BJ (cell line): Measurements from ENCODE around the gene SLC6A16. TPM values are rescaled to one million over a fixed set of nuclear protein-coding genes. Genes with fewer than 3 reads are reported as not detected.

Source experiments
- CTCF ChIA-PET: fragments of 350-600 bp; formaldehyde crosslinking; extraction: SDS; loops from one replicate; lab custom pipeline; 2021; ENCODE audit warnings: antibody characterized with exemption, inconsistent platforms; lab: Yijun Ruan, JAX
- POLR2A ChIA-PET: fragments of 300-600 bp; sonication (Branson Sonifier 250); formaldehyde crosslinking; extraction: SDS; loops from one replicate; lab custom pipeline; 2021; ENCODE audit warnings: antibody characterized with exemption; lab: Charles Lee
- DNase-seq: peaks from one replicate; pipeline ENCODE4 v3.0.0-alpha.2; 2011; ENCODE audit warnings: low read depth
- H3K27me3 ChIP-seq: 2 replicates; pipeline ENCODE4 v1.6.0; 2011; ENCODE audit warnings: low read length; ENCODE audit not compliant: control insufficient read depth, insufficient read depth
- H3K36me3 ChIP-seq: 2 replicates; pipeline ENCODE4 v1.5.1; 2011; ENCODE audit warnings: low read length; ENCODE audit not compliant: control insufficient read depth, insufficient read depth
- H3K4me3 ChIP-seq: 2 replicates; pipeline ENCODE4 v1.5.1; 2011; ENCODE audit warnings: low read depth, mild to moderate bottlenecking, control low read depth, low read length
- polyA plus RNA-seq: library from polyadenylated mRNA; depleted of rRNA; stranded (reverse); fragments of >200 nt; gene quantifications from 2 replicates; pipeline ENCODE4 v1.2.3, GENCODE V29; 2011
- TF ChIP-seq, protein P1 (sequence below): IDR thresholded peaks from 2 replicates; pipeline ENCODE4 v1.5.1; 2011; ENCODE audit warnings: low read depth, mild to moderate bottlenecking, control low read depth, inconsistent platforms, low read length, moderate library complexity; ENCODE audit not compliant: insufficient read depth

Gene SLC6A16
- polyA plus RNA-seq, 1 experiment: 0.42 TPM

DNA sequence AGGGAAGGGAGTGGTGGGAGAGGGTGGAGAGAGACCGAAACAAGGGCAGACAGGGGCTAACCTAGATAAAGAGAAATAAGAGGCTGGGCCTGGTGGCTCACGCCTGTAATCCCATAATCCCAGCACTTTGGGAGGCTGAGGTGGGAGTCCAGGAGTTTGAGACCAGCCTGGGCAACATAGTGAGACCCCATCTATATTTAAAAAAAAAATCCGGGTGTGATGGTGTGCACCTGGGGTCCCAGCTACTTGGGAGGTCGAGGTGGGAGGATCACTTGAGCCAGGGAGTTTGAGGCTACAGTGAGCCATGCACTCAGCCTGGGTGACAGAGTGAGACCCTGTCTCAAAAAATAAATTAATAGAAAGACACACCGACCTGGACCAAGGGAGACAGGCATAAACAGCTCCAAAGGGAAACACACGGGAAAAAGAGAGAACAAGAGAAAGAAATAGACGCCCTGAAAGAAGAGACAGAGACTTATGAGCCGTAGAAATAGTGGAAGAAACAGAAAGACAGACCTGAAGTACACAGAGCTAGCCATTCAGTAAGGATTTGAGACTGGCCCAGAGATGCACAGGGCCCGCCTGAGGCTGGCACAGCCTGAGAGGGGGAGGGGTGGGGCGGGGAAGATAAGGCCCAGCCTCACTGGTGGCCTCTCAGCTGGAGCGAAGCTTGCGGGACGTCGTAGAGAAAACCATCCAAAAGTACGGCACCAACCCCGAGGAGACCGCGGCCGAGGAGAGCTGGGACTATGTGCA is 12.5 kb upstream of the SLC6A16 start:
- H3K27me3 ChIP-seq: no peaks in the 10 kb centered on the region
- no peak for DNase-seq
- CTCF ChIA-PET: interaction anchor here (1.0 to 1.7 kb wide), 3 partner anchors 36 to 112 kb away, joined by 3 to 10 read pairs (median 5); no protein-coding TSS in a partner anchor
- POLR2A ChIA-PET: no interaction called here
- TF ChIP-seq, protein P1, sequence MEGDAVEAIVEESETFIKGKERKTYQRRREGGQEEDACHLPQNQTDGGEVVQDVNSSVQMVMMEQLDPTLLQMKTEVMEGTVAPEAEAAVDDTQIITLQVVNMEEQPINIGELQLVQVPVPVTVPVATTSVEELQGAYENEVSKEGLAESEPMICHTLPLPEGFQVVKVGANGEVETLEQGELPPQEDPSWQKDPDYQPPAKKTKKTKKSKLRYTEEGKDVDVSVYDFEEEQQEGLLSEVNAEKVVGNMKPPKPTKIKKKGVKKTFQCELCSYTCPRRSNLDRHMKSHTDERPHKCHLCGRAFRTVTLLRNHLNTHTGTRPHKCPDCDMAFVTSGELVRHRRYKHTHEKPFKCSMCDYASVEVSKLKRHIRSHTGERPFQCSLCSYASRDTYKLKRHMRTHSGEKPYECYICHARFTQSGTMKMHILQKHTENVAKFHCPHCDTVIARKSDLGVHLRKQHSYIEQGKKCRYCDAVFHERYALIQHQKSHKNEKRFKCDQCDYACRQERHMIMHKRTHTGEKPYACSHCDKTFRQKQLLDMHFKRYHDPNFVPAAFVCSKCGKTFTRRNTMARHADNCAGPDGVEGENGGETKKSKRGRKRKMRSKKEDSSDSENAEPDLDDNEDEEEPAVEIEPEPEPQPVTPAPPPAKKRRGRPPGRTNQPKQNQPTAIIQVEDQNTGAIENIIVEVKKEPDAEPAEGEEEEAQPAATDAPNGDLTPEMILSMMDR: no peak
- peaks cover 4% of the 10 kb centered on the region; the same call in 1 of the 2 replicates for H3K36me3 ChIP-seq
- no peak overlapping the region for H3K4me3 ChIP-seq

DNA sequence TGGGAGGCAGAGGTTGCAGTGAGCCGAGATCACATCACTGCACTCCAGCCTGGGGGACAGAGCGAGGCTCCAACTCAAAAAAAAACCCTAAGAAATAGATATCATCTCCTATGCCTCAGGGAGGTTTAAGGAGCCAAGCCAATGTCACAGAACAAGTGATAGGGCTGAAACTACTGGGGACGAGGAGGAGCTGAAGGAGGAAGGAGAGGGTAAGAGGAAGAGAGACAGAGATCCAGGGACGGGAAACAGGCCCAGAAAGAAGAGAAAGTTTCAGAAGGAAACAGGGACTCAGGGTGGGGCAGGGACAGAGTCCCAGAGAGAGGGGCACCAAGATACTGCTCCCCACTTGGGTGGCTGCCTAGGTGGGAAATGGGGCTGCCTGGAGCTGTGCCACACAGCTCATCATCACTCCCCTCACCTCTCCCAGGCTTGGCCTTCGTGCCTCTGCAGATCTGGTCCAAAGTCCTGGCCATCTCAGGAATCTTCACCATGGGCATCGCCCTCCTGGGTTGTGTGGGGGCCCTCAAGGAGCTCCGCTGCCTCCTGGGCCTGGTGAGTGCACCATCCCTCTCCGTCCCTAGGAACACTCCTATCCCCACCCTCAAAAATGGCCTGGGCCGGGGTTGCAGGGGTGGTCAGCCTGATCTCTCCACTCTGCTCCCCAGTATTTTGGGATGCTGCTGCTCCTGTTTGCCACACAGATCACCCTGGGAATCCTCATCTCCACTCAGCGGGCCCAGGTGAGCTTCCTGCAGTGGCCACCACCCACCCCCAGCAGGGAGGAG is 11.7 kb upstream of the SLC6A16 start:
- Histone ChIP-seq H3K27me3 (no peaks in the 10 kb centered on the region), H3K36me3 (no peaks in the 10 kb centered on the region; the same call in 1 of the 2 replicates), H3K4me3 (no peak overlapping the region)
- no peak for DNase-seq
- TF ChIP-seq, protein P1: no peak
- POLR2A ChIA-PET: no interaction called here
- CTCF ChIA-PET: interaction anchor here (0.6 to 1.7 kb wide), 3 partner anchors 25 to 111 kb away, joined by 3 to 10 read pairs (median 5); no protein-coding TSS in a partner anchor

DNA sequence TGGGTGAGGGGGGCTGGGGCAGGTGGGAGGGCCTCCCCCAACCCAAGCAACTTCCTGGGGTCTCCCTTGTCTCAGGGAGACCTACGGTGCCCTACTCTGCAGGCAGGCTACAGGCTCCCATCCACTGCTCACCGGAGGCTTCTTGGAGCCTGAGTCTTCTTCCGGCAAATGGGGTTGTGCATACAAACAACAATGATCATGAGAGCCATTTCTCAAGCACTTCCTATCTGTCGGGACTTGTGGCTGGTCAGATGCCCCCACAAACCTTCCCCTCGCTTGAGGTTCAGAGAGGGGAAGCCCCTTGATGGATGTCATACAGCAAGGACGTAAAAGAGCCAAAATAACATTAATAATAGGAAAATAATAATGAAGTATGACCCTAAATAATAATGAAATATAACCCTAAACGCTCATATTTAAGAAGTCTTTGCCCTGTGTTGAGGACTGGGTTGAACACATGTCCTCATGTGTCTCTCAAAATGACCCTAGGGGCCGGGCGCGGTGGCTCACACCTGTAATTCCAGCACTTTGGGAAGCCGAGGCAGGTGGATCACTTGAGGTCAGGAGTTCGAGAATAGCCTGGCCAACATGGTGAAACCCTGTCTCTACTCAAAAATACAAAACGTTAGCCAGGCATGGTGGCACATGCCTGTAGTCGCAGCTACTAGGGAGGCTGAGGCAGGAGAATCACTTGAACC is 10.9 kb upstream of the SLC6A16 start:
- CTCF ChIA-PET: interaction anchor here (1.2 kb wide), 1 partner anchor 35 kb away, joined by 10 read pairs; no protein-coding TSS in a partner anchor
- DNase-seq: no peak
- TF ChIP-seq, protein P1: no peak
- Histone ChIP-seq H3K27me3 (no peaks in the 10 kb centered on the region), H3K4me3 (no peak overlapping the region), H3K36me3 (no peaks in the 10 kb centered on the region; the same call in 1 of the 2 replicates)
- POLR2A ChIA-PET: no interaction called here

DNA sequence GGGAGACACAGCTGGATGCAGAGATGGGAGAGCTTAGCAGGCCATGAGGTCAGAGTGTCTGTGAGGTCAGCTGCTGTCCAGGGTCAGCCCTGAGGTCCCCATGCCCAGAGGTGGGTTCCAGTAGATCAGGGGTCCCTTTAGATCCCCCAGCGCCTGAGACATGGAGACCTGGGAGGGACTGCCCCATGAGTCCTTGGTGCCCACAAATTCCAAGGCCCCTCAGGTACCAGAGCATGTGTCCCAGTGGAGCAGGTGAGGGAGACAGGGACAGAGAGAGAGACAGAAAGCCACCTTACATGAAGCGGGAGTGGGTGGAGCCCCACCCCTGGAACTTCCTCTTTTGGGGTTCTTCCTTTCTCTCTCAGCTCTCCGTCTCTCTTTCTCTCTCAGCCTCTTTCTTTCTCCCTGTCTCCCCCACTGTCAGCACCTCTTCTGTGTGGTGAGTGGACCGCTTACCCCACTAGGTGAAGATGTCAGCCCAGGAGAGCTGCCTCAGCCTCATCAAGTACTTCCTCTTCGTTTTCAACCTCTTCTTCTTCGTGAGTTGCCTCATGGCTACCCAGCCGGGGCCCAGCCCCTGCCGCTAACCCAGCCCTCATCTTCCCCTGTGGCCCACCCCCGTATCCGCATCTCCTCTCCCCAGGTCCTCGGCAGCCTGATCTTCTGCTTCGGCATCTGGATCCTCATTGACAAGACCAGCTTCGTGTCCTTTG is 10.2 kb upstream of the SLC6A16 start, which contains the start of gene CD37:
TSS of gene CD37 (plus strand) at position 336 of the 713 bp plus-strand sequence. CDS start at position 471, 135 bp downstream.
- no peak for DNase-seq
- H3K36me3 ChIP-seq: no peaks in the 10 kb centered on the region; the same call in 1 of the 2 replicates
- CTCF ChIA-PET: no interaction called here
- TF ChIP-seq, protein P1: no peak
- H3K4me3 ChIP-seq: no peak within 1 kb of the TSS
- POLR2A ChIA-PET: no interaction called here
- H3K27me3 ChIP-seq: no peaks in the 10 kb centered on the region
